Melanocyte of skin (primary cell): ENCODE data around the gene C4orf17. TPM values are rescaled to one million over a fixed set of nuclear protein-coding genes. Genes with fewer than 3 reads are reported as not detected.

Experiments used
- total RNA-seq, 2 donors: library from RNA; depleted of rRNA; stranded (reverse); fragments of >200 nt; gene quantifications; 2 replicates each; pipeline ENCODE4 v1.2.3, GENCODE V29; 2012

Gene C4orf17
- total RNA-seq = not detected

DNA sequence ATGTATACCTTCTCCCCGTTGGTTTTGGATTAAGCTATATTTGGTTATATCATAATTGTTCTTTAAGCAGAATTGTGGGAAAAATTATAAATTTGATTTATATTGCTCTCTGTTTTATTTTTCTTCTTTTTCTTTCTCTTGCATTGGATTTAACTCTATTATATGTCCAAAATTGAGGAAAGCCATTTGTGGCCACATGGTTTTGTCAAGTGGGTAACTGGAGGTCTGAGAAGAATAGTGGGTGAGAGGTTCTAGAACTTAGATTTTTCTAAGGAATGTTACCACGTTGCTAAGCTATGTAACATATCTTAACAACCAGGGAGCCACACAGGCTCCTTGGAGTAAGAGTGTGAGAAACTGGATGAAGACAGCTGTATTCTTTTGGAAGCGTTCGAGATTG lies at the start of gene C4orf17:
TSS of gene C4orf17 (plus strand) at position 301 of the 400 bp plus-strand sequence. CDS start 2,061 bp downstream, outside the sequence.

GRCh38 chr4:99563310-99564186 lies 52.7 kb downstream of the C4orf17 start, which contains the start of gene TRMT10A:
Gene TRMT10A (minus strand): TSS chr4:99564039. CDS start chr4:99559338, 4,701 bp downstream.

GRCh38 chr4:99574530-99575324 lies 63.9 kb downstream of the C4orf17 start, which contains the start of gene MTTP:
Gene MTTP (plus strand): TSS chr4:99574824. CDS start chr4:99574910, 86 bp downstream.

Other genes with a start within 250 kb of the C4orf17 start
- not detected for gene ADH1A, start 220.0 kb upstream of the C4orf17 start, total RNA-seq
- under 1 TPM in 1 of 2 donors, not detected in 1; under 0.01 TPM for gene ADH1B, start 189.6 kb upstream of the C4orf17 start, total RNA-seq
- gene ADH1C, start 158.3 kb upstream of the C4orf17 start, total RNA-seq = not detected
- not detected for gene ADH7, start 75.7 kb upstream of the C4orf17 start, total RNA-seq
- gene TRMT10A, start 53.0 kb downstream of the C4orf17 start, total RNA-seq = 10 to 100 TPM in 1 of 2 donors, 1 to 10 TPM in 1; 5.3 to 16.5 TPM
- gene MTTP, start 63.8 kb downstream of the C4orf17 start, total RNA-seq = 1 to 10 TPM in 1 of 2 donors, under 1 TPM in 1; under 0.01 to 1.4 TPM
- gene C4orf54, start 146.8 kb downstream of the C4orf17 start, total RNA-seq = 1 to 10 TPM in 1 of 2 donors, under 1 TPM in 1; 0.67 to 1.4 TPM